ENCODE results near the gene ARL8A. TPM values are rescaled to one million over a fixed set of nuclear protein-coding genes. Genes with fewer than 3 reads are reported as not detected.

The ARL8A gene
- total and polyA plus RNA-seq, 2 experiments from 2014 or later: 30.3 to 32.7 TPM

DNA sequence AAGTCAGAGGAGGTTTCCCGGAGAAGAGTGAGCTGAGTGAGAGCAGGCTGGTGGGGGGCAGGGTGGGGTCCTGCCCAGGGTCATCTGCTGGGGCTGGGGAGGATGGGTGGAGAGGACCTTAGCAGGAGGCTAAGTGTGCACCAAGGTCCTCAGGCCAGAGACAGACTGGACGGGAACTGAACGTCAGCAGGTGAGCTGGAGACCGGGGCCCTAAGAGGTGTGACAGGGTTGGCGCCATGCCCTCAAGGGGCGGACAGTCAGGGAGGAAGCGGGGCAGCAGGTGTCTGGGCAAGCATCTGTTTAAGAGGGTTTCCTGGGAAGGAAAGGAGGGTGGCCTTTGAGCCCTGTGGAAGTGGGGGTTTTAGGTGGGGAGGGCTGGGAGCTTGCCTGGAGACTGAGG is 29.5 kb upstream of the ARL8A start:
- TF ChIP-seq, protein P1, sequence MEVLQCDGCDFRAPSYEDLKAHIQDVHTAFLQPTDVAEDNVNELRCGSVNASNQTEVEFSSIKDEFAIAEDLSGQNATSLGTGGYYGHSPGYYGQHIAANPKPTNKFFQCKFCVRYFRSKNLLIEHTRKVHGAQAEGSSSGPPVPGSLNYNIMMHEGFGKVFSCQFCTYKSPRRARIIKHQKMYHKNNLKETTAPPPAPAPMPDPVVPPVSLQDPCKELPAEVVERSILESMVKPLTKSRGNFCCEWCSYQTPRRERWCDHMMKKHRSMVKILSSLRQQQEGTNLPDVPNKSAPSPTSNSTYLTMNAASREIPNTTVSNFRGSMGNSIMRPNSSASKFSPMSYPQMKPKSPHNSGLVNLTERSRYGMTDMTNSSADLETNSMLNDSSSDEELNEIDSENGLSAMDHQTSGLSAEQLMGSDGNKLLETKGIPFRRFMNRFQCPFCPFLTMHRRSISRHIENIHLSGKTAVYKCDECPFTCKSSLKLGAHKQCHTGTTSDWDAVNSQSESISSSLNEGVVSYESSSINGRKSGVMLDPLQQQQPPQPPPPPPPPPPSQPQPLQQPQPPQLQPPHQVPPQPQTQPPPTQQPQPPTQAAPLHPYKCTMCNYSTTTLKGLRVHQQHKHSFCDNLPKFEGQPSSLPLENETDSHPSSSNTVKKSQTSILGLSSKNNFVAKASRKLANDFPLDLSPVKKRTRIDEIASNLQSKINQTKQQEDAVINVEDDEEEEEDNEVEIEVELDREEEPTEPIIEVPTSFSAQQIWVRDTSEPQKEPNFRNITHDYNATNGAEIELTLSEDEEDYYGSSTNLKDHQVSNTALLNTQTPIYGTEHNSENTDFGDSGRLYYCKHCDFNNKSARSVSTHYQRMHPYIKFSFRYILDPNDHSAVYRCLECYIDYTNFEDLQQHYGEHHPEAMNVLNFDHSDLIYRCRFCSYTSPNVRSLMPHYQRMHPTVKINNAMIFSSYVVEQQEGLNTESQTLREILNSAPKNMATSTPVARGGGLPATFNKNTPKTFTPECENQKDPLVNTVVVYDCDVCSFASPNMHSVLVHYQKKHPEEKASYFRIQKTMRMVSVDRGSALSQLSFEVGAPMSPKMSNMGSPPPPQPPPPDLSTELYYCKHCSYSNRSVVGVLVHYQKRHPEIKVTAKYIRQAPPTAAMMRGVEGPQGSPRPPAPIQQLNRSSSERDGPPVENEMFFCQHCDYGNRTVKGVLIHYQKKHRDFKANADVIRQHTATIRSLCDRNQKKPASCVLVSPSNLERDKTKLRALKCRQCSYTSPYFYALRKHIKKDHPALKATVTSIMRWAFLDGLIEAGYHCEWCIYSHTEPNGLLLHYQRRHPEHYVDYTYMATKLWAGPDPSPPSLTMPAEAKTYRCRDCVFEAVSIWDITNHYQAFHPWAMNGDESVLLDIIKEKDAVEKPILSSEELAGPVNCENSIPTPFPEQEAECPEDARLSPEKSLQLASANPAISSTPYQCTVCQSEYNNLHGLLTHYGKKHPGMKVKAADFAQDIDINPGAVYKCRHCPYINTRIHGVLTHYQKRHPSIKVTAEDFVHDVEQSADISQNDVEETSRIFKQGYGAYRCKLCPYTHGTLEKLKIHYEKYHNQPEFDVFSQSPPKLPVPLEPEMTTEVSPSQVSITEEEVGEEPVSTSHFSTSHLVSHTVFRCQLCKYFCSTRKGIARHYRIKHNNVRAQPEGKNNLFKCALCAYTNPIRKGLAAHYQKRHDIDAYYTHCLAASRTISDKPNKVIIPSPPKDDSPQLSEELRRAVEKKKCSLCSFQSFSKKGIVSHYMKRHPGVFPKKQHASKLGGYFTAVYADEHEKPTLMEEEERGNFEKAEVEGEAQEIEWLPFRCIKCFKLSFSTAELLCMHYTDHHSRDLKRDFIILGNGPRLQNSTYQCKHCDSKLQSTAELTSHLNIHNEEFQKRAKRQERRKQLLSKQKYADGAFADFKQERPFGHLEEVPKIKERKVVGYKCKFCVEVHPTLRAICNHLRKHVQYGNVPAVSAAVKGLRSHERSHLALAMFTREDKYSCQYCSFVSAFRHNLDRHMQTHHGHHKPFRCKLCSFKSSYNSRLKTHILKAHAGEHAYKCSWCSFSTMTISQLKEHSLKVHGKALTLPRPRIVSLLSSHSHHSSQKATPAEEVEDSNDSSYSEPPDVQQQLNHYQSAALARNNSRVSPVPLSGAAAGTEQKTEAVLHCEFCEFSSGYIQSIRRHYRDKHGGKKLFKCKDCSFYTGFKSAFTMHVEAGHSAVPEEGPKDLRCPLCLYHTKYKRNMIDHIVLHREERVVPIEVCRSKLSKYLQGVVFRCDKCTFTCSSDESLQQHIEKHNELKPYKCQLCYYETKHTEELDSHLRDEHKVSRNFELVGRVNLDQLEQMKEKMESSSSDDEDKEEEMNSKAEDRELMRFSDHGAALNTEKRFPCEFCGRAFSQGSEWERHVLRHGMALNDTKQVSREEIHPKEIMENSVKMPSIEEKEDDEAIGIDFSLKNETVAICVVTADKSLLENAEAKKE (CRISPR knock-in tag; IDR thresholded peaks at IDR 0.05): no peak
- no peak for TF ChIP-seq CREB1 (CRISPR knock-in tag; IDR thresholded peaks at IDR 0.05; ENCODE audit: low read depth)
- TF ChIP-seq STAT1 (IDR thresholded peaks at IDR 0.05; ENCODE audit: unreplicated experiment): no peak
- TF ChIP-seq ZNF114 (CRISPR knock-in tag; IDR thresholded peaks at IDR 0.05): no peak
- no peak for TF ChIP-seq NANOG (IDR thresholded peaks at IDR 0.05; ENCODE audit: borderline replicate concordance)
- no peak for TF ChIP-seq ZNF331 (CRISPR knock-in tag; IDR thresholded peaks at IDR 0.05; ENCODE audit: low read depth)
- no peak for TF ChIP-seq EZH2phosphoT487 (IDR thresholded peaks at IDR 0.05; ENCODE audit: unreplicated experiment)
- no peak for TF ChIP-seq EZH2 (IDR thresholded peaks at IDR 0.05; ENCODE audit: low read depth, unreplicated experiment)
- TF ChIP-seq, protein P2, sequence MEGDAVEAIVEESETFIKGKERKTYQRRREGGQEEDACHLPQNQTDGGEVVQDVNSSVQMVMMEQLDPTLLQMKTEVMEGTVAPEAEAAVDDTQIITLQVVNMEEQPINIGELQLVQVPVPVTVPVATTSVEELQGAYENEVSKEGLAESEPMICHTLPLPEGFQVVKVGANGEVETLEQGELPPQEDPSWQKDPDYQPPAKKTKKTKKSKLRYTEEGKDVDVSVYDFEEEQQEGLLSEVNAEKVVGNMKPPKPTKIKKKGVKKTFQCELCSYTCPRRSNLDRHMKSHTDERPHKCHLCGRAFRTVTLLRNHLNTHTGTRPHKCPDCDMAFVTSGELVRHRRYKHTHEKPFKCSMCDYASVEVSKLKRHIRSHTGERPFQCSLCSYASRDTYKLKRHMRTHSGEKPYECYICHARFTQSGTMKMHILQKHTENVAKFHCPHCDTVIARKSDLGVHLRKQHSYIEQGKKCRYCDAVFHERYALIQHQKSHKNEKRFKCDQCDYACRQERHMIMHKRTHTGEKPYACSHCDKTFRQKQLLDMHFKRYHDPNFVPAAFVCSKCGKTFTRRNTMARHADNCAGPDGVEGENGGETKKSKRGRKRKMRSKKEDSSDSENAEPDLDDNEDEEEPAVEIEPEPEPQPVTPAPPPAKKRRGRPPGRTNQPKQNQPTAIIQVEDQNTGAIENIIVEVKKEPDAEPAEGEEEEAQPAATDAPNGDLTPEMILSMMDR (conservative IDR thresholded peaks at IDR 0.05; ENCODE audit: low read depth in 2 of 2): no peak
- TF ChIP-seq, protein P3, sequence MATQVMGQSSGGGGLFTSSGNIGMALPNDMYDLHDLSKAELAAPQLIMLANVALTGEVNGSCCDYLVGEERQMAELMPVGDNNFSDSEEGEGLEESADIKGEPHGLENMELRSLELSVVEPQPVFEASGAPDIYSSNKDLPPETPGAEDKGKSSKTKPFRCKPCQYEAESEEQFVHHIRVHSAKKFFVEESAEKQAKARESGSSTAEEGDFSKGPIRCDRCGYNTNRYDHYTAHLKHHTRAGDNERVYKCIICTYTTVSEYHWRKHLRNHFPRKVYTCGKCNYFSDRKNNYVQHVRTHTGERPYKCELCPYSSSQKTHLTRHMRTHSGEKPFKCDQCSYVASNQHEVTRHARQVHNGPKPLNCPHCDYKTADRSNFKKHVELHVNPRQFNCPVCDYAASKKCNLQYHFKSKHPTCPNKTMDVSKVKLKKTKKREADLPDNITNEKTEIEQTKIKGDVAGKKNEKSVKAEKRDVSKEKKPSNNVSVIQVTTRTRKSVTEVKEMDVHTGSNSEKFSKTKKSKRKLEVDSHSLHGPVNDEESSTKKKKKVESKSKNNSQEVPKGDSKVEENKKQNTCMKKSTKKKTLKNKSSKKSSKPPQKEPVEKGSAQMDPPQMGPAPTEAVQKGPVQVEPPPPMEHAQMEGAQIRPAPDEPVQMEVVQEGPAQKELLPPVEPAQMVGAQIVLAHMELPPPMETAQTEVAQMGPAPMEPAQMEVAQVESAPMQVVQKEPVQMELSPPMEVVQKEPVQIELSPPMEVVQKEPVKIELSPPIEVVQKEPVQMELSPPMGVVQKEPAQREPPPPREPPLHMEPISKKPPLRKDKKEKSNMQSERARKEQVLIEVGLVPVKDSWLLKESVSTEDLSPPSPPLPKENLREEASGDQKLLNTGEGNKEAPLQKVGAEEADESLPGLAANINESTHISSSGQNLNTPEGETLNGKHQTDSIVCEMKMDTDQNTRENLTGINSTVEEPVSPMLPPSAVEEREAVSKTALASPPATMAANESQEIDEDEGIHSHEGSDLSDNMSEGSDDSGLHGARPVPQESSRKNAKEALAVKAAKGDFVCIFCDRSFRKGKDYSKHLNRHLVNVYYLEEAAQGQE (IDR thresholded peaks at IDR 0.05; ENCODE audit: unreplicated experiment): no peak
- TF ChIP-seq POLR2AphosphoS5 (IDR thresholded peaks at IDR 0.05; ENCODE audit: low read depth): no peak
- no peak for TF ChIP-seq JUNB (IDR thresholded peaks at IDR 0.05; ENCODE audit: unreplicated experiment)
- ATAC-seq (no peak), DNase-seq (ENCODE audit: low spot score) (no peak)
- Histone ChIP-seq H2AFZ (no peak overlapping the region), H3K27ac (ENCODE audit: low read depth) (no peak overlapping the region), H3F3A (replicated peaks; ENCODE audit: low read depth) (no peaks in the 10 kb centered on the region), H3K4me1 (ENCODE audit: insufficient read depth) (no peaks in the 10 kb centered on the region), H3K4me2 (no peak overlapping the region), H3K4me3 (no peak overlapping the region), H4K20me1 (replicated peaks; ENCODE audit: insufficient read depth) (no peaks in the 10 kb centered on the region), H3K79me2 (replicated peaks; ENCODE audit: insufficient read depth) (no peaks in the 10 kb centered on the region), H3K36me3 (ENCODE audit: insufficient read depth) (no peaks in the 10 kb centered on the region), H3K9me2 (ENCODE audit: insufficient read depth) (no peaks in the 10 kb centered on the region), H3K27me3 (ENCODE audit: insufficient read depth) (no peaks in the 10 kb centered on the region)
- no peaks in the 10 kb centered on the region; the same call in 2 of the 3 replicates for H3K4me1 Mint-ChIP-seq
- no peak overlapping the region for H3K27ac Mint-ChIP-seq
- no peaks in the 10 kb centered on the region for H3K9me3 Mint-ChIP-seq
- H3K27me3 Mint-ChIP-seq (ENCODE audit: insufficient read depth, low read depth, poor library complexity): peaks cover 20% of the 10 kb centered on the region
- no peaks in the 10 kb centered on the region for H3K36me3 Mint-ChIP-seq (ENCODE audit: low read depth)
- no peak overlapping the region for H3K4me3 Mint-ChIP-seq
